CD8-positive, alpha-beta memory T cell (primary cell): ENCODE results near the gene AGBL4. TPM values are rescaled to one million over a fixed set of nuclear protein-coding genes. Genes with fewer than 3 reads are reported as not detected.

Experiments used
- CTCF ChIA-PET: fragments of 350-600 bp; sonication (Branson Sonifier 250); formaldehyde crosslinking; loops from one replicate; lab custom pipeline; 2021; ENCODE audit warnings: antibody characterized with exemption; lab: Charles Lee
- POLR2A ChIA-PET: fragments of 350-600 bp; sonication (Branson Sonifier 250); formaldehyde crosslinking; loops from one replicate; lab custom pipeline; 2021; ENCODE audit warnings: antibody characterized with exemption; lab: Charles Lee
- DNase-seq, 5 donors: peaks; one replicate each; pipeline versions ENCODE4 v3.0.0 to v3.0.0-alpha.2; 2020 to 2022; ENCODE audit warnings: mixed read lengths in 1 of 5
- H3K27ac ChIP-seq: one replicate; pipeline ENCODE4 v1.7.0; 2013; ENCODE audit warnings: low read depth, mild to moderate bottlenecking, low read length, moderate library complexity
- H3K27me3 ChIP-seq: 2 replicates; pipeline ENCODE4 v1.7.0; 2013; ENCODE audit warnings: low read length, mild to moderate bottlenecking; ENCODE audit not compliant: insufficient read depth, poor library complexity, severe bottlenecking
- H3K36me3 ChIP-seq: 2 replicates; pipeline ENCODE4 v1.7.0; 2013; ENCODE audit warnings: mild to moderate bottlenecking, low read length, moderate library complexity; ENCODE audit not compliant: insufficient read depth
- H3K4me1 ChIP-seq: 2 replicates; pipeline ENCODE4 v1.7.0; 2013; ENCODE audit warnings: mild to moderate bottlenecking, low read length, moderate library complexity; ENCODE audit not compliant: insufficient read depth
- H3K4me3 ChIP-seq: 2 replicates; pipeline ENCODE4 v1.7.0; 2013; ENCODE audit warnings: mild to moderate bottlenecking, low read length
- H3K9me3 ChIP-seq: 2 replicates; pipeline ENCODE4 v1.7.0; 2013; ENCODE audit warnings: mild to moderate bottlenecking, low read length
- H3K27ac Mint-ChIP-seq, 8 donors: one replicate each; pipeline ENCODE4 v1.8.0; 2020 to 2021; ENCODE audit warnings: mixed read lengths in 8 of 8, mild to moderate bottlenecking in 6 of 8, inconsistent platforms in 3 of 8, moderate library complexity in 3 of 8
- H3K27me3 Mint-ChIP-seq, 2 donors: one replicate each; pipeline ENCODE4 v1.8.0; 2020 to 2021; ENCODE audit warnings: mixed read lengths in 2 of 2, mild to moderate bottlenecking in 1 of 2, moderate library complexity in 1 of 2
- H3K36me3 Mint-ChIP-seq, 3 donors: one replicate each; pipeline ENCODE4 v1.8.0; 2020 to 2021; ENCODE audit warnings: mixed read lengths in 3 of 3, inconsistent platforms in 1 of 3, mild to moderate bottlenecking in 1 of 3
- H3K4me1 Mint-ChIP-seq, 3 donors: one replicate each; pipeline ENCODE4 v1.8.0; 2020 to 2021; ENCODE audit warnings: mixed read lengths in 3 of 3, inconsistent platforms in 1 of 3, mild to moderate bottlenecking in 1 of 3
- H3K4me3 Mint-ChIP-seq, 7 donors: one replicate each; pipeline ENCODE4 v1.8.0; 2020 to 2021; ENCODE audit warnings: mixed read lengths in 7 of 7, mild to moderate bottlenecking in 6 of 7, moderate library complexity in 4 of 7, inconsistent platforms in 2 of 7
- H3K9me3 Mint-ChIP-seq, 5 donors: one replicate each; pipeline ENCODE4 v1.8.0; 2020 to 2022; ENCODE audit warnings: mixed read lengths in 5 of 5, mild to moderate bottlenecking in 3 of 5, moderate library complexity in 2 of 5, inconsistent platforms in 1 of 5
- polyA plus RNA-seq: library from polyadenylated mRNA; unstranded; fragments of 300-500 nt; fragmentation: Illumina TruSeq; gene quantifications from one replicate; pipeline ENCODE4 v1.2.3, GENCODE V29; 2021
- total RNA-seq, 2 experiments: library from RNA; stranded (reverse); gene quantifications; one replicate each; pipeline ENCODE4 v1.2.3, GENCODE V29; 2021

Gene AGBL4
- total and polyA plus RNA-seq, 3 experiments from 2014 or later, result 0.22 TPM; not detected in 2

GRCh38 chr1:48688102-48688760, 1335.5 kb downstream of the AGBL4 start:
- no peaks in the 10 kb centered on the region for H3K4me1 Mint-ChIP-seq
- no peaks in the 10 kb centered on the region for H3K9me3 ChIP-seq
- ChIA-PET CTCF (interaction anchor here (1.4 kb wide), 1 partner anchor 11 kb away, joined by 3 read pairs; no protein-coding TSS in a partner anchor), POLR2A (no interaction called here)
- no peak overlapping the region for H3K27ac Mint-ChIP-seq
- no peak overlapping the region for H3K4me3 ChIP-seq
- H3K4me3 Mint-ChIP-seq, result no peak overlapping the region
- DNase-seq, result no peak
- no peaks in the 10 kb centered on the region for H3K36me3 Mint-ChIP-seq
- peaks cover 0 to 1% of the 10 kb centered on the region in 2 donors for H3K27me3 Mint-ChIP-seq
- no peaks in the 10 kb centered on the region for H3K4me1 ChIP-seq
- no peaks in the 10 kb centered on the region for H3K36me3 ChIP-seq
- no peaks in the 10 kb centered on the region for H3K9me3 Mint-ChIP-seq
- H3K27ac ChIP-seq, result no peak overlapping the region
- no peaks in the 10 kb centered on the region for H3K27me3 ChIP-seq

DNA sequence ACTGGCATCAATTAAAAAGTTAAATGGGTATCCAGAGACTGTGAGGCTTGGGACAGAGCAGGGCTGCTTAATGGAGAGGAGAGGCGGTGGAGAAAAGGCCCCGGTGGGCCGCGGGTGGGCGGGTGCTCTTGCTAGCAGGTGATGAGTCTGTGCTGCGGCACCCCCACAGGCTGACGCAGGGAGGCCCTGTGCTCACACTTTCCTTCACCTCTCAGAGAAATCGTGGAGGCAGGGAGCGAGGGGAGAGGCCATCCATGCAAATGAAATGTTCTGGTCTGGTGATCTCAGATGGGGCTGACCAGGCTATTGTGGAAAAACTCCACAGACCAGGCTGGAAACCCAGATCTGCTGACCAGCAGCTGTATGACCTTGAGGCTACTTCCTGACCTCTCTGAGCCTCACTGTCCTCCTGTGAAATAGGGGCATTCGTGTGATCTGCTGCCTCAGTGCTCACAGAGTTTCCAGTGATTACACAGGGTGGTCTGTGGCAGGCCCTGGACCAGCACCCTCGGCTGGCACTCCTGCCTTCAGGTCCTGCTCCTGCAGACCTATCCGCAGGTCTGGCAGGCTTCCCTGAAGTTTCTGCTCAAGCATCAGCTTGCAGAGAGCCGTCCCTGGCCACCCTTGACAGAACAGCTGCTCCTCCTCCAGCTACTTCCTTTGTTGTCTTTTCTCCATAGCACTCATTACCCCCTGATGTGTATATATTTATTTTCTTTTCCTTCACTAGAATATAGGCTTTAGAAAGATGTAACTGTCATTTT, 1336.3 kb downstream of the AGBL4 start:
- ChIA-PET CTCF (interaction anchor here (1.4 kb wide), 1 partner anchor 10 kb away, joined by 3 read pairs; no protein-coding TSS in a partner anchor), POLR2A (no interaction called here)
- no peaks in the 10 kb centered on the region for H3K4me1 Mint-ChIP-seq
- no peak overlapping the region for H3K27ac Mint-ChIP-seq
- peaks cover 0 to 1% of the 10 kb centered on the region in 2 donors for H3K27me3 Mint-ChIP-seq
- Histone ChIP-seq H3K4me3 (no peak overlapping the region), H3K27me3 (no peaks in the 10 kb centered on the region), H3K36me3 (no peaks in the 10 kb centered on the region), H3K4me1 (no peaks in the 10 kb centered on the region), H3K9me3 (no peaks in the 10 kb centered on the region), H3K27ac (no peak overlapping the region)
- H3K36me3 Mint-ChIP-seq, result no peaks in the 10 kb centered on the region
- no peaks in the 10 kb centered on the region for H3K9me3 Mint-ChIP-seq
- no peak for DNase-seq
- H3K4me3 Mint-ChIP-seq, result no peak overlapping the region

GRCh38 chr1:48686159-48686558, 1337.6 kb downstream of the AGBL4 start:
- no peak overlapping the region for H3K4me3 Mint-ChIP-seq
- no peaks in the 10 kb centered on the region for H3K27me3 Mint-ChIP-seq
- Histone ChIP-seq H3K9me3 (no peaks in the 10 kb centered on the region), H3K4me1 (no peaks in the 10 kb centered on the region), H3K27ac (no peak overlapping the region), H3K36me3 (no peaks in the 10 kb centered on the region), H3K4me3 (no peak overlapping the region), H3K27me3 (no peaks in the 10 kb centered on the region)
- H3K4me1 Mint-ChIP-seq, result no peaks in the 10 kb centered on the region
- no peaks in the 10 kb centered on the region for H3K36me3 Mint-ChIP-seq
- H3K9me3 Mint-ChIP-seq, result no peaks in the 10 kb centered on the region
- no peak for DNase-seq
- H3K27ac Mint-ChIP-seq, result no peak overlapping the region
- POLR2A ChIA-PET, result no interaction called here
- CTCF ChIA-PET, result interaction anchor here (1.2 kb wide), 1 partner anchor 11 kb away, joined by 4 read pairs; no protein-coding TSS in a partner anchor

DNA sequence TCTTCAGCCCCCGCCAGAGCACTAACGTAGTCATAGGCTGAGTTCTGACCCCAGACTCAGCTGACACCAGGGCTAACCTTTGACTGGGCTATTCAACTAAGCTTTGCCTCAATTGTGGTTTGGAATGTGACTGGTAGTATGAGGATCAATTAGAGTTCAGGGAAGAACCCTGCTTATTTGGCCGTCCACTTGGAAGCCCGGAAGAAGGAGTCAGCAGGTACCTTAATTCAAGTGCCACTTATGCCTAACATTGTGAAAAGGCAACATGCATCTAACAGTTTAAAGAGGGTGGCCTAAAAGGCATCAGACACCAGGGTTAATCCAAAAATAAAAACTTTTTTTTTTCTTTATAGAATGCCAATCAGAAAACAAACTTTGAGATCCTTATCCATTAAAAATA, 1339.4 kb downstream of the AGBL4 start:
- Mint-ChIP-seq H3K27ac (no peak overlapping the region), H3K4me3 (no peak overlapping the region), H3K27me3 (no peaks in the 10 kb centered on the region), H3K36me3 (no peaks in the 10 kb centered on the region), H3K9me3 (no peaks in the 10 kb centered on the region), H3K4me1 (no peaks in the 10 kb centered on the region)
- ChIA-PET POLR2A (no interaction called here), CTCF (no interaction called here)
- Histone ChIP-seq H3K27ac (no peak overlapping the region), H3K4me1 (no peaks in the 10 kb centered on the region), H3K4me3 (no peak overlapping the region), H3K36me3 (no peaks in the 10 kb centered on the region), H3K27me3 (no peaks in the 10 kb centered on the region), H3K9me3 (no peaks in the 10 kb centered on the region)
- no peak for DNase-seq

- Mint-ChIP-seq H3K27me3 (no peaks in the 10 kb centered on the region), H3K4me3 (no peak overlapping the region), H3K36me3 (no peaks in the 10 kb centered on the region), H3K27ac (no peak overlapping the region), H3K9me3 (no peaks in the 10 kb centered on the region), H3K4me1 (no peaks in the 10 kb centered on the region)
- Histone ChIP-seq H3K4me3 (no peak overlapping the region), H3K9me3 (no peaks in the 10 kb centered on the region), H3K36me3 (no peaks in the 10 kb centered on the region), H3K27ac (no peak overlapping the region), H3K4me1 (no peaks in the 10 kb centered on the region), H3K27me3 (no peaks in the 10 kb centered on the region)
- CTCF ChIA-PET, result no interaction called here
- DNase-seq, result no peak
- POLR2A ChIA-PET, result no interaction called here
These were observed 1339.9 kb downstream of the AGBL4 start for GRCh38 chr1:48683839-48684238.

- no peaks in the 10 kb centered on the region for H3K9me3 Mint-ChIP-seq
- no peak overlapping the region for H3K4me3 ChIP-seq
- POLR2A ChIA-PET, result no interaction called here
- H3K36me3 ChIP-seq, result no peaks in the 10 kb centered on the region
- H3K27ac Mint-ChIP-seq, result no peak overlapping the region
- H3K27me3 Mint-ChIP-seq, result peaks cover 0 to 9% of the 10 kb centered on the region in 2 donors
- H3K9me3 ChIP-seq, result no peaks in the 10 kb centered on the region
- CTCF ChIA-PET, result no interaction called here
- peaks cover 0 to 3% (median 0%) of the 10 kb centered on the region in 3 donors for H3K4me1 Mint-ChIP-seq
- DNase-seq, result no peak
- H3K27me3 ChIP-seq, result no peaks in the 10 kb centered on the region
- no peaks in the 10 kb centered on the region for H3K36me3 Mint-ChIP-seq
- H3K27ac ChIP-seq, result no peak overlapping the region
- no peaks in the 10 kb centered on the region for H3K4me1 ChIP-seq
- no peak overlapping the region for H3K4me3 Mint-ChIP-seq
These were observed 1342.1 kb downstream of the AGBL4 start for GRCh38 chr1:48681476-48682305.

DNA sequence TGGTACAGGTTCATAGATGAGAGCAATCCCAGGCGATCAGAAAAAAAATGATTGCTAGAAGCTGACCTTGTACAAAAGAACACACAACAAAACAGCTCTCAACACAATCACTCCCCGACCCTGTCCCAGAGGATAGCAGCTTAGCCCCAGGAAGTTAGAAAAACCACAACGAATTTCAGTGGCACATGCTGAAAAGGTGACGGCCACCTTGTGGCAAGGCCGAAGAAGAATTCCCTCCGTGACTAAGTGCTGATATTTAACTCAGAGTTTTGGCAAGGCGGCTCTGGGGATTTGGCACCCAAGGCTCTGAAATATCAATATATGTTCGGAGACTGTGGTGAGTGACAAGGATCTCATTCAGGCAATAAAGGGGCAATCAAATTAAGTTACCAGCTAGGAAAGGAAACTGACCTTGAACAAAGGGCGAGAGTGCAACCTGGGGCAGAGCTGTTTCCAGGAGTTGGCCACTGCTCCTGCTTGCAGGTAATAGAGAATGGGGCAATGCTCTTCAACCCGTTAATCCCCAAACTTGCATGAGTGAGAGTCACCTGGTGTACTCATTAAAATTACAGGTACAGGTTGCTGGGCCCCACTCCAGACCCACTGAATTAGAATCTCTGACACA, 1343.2 kb downstream of the AGBL4 start:
- POLR2A ChIA-PET, result no interaction called here
- no peak for DNase-seq
- peaks cover 0 to 3% (median 0%) of the 10 kb centered on the region in 3 donors for H3K4me1 Mint-ChIP-seq
- Histone ChIP-seq H3K27me3 (no peaks in the 10 kb centered on the region), H3K36me3 (no peaks in the 10 kb centered on the region), H3K4me3 (no peak overlapping the region), H3K9me3 (no peaks in the 10 kb centered on the region), H3K4me1 (no peaks in the 10 kb centered on the region), H3K27ac (no peak overlapping the region)
- no peak overlapping the region for H3K27ac Mint-ChIP-seq
- H3K27me3 Mint-ChIP-seq, result peaks cover 0 to 10% of the 10 kb centered on the region in 2 donors
- no peak overlapping the region for H3K4me3 Mint-ChIP-seq
- no peaks in the 10 kb centered on the region for H3K36me3 Mint-ChIP-seq
- CTCF ChIA-PET, result no interaction called here
- no peaks in the 10 kb centered on the region for H3K9me3 Mint-ChIP-seq
